BE2C (cell line): Measurements from ENCODE around the gene TEKT3.

Experiments used
- DNase-seq: peaks from one replicate; pipeline ENCODE4 v3.0.0-alpha.2; 2020
- H3K27me3 ChIP-seq: fragments of 250-450 bp; sonication (Bioruptor Pico); 2 replicates; pipeline ENCODE4 v1.5.1; 2020; ENCODE audit warnings: mild to moderate bottlenecking
- H3K36me3 ChIP-seq: fragments of 250-450 bp; sonication (Bioruptor Pico); 2 replicates; pipeline ENCODE4 v1.5.1; 2020; ENCODE audit warnings: mild to moderate bottlenecking
- H3K4me1 ChIP-seq: fragments of 250-450 bp; sonication (Bioruptor Pico); 2 replicates; pipeline ENCODE4 v1.5.1; 2020
- H3K4me3 ChIP-seq: 2 replicates; pipeline ENCODE4 v1.5.1; 2011; ENCODE audit warnings: low read depth, low read length
- H3K9me3 ChIP-seq: fragments of 250-450 bp; sonication (Bioruptor Pico); 2 replicates; pipeline ENCODE4 v1.5.1; 2020
- TF ChIP-seq, protein P1 (sequence below): IDR thresholded peaks from 2 replicates; pipeline ENCODE4 v1.5.1; 2012; ENCODE audit warnings: mild to moderate bottlenecking, low read depth, low read length

The TEKT3 gene

DNA sequence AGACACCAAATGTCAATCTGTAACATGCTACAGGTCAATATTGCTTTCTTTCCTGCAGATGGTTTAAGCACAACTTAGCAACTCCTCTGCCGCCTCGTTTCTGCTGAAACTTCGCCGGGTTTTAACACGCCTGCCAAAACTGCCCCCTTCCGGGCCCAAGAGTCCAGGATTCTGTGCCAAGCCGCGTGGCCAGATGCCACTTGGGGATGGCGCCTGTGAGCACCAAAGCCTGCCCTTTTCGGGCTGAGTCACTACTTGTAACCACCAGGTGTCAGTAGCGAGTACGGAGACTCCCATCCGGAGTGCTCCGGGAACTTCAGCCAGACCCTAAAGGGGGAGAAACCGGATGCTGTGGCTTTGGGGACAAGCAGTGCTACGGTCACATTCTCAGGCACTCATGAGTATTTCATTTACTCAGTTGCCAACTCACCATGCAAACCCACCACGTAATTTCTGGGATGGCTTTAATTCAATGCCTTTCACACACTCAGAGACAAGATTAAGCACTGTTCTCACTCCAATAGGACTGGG is 84.1 kb downstream of the TEKT3 start:
- TF ChIP-seq, protein P1, sequence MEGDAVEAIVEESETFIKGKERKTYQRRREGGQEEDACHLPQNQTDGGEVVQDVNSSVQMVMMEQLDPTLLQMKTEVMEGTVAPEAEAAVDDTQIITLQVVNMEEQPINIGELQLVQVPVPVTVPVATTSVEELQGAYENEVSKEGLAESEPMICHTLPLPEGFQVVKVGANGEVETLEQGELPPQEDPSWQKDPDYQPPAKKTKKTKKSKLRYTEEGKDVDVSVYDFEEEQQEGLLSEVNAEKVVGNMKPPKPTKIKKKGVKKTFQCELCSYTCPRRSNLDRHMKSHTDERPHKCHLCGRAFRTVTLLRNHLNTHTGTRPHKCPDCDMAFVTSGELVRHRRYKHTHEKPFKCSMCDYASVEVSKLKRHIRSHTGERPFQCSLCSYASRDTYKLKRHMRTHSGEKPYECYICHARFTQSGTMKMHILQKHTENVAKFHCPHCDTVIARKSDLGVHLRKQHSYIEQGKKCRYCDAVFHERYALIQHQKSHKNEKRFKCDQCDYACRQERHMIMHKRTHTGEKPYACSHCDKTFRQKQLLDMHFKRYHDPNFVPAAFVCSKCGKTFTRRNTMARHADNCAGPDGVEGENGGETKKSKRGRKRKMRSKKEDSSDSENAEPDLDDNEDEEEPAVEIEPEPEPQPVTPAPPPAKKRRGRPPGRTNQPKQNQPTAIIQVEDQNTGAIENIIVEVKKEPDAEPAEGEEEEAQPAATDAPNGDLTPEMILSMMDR: peak; percentile 79
- no peaks in the 10 kb centered on the region for H3K9me3 ChIP-seq
- H3K27me3 ChIP-seq: no peaks in the 10 kb centered on the region
- H3K36me3 ChIP-seq: no peaks in the 10 kb centered on the region
- DNase-seq: peak; percentile 71
- H3K4me3 ChIP-seq: 0 out of 2 replicates have a peak overlapping the region, but pooled peaks have one; percentile 6
- H3K4me1 ChIP-seq: peaks cover 4% of the 10 kb centered on the region

DNA sequence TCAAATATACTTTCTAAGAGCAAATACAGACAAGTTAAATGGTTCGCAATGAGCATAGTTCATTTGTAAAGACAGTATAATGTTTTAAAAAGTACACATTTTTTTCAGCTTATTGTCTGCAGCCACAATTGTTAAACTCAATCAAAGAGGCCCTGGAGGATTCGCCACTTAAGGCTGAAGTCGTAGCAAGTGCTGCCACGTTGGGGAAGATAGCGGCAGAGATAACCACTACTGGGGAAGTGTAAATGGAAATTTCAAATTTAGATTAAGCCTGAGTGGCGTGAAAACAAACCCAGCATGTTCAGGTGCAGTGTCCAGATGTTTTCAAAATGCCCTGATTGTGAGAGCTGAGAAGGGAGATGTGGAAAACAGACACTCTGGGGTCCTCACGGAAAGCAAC is 84.7 kb downstream of the TEKT3 start:
- H3K4me1 ChIP-seq: peaks cover 4% of the 10 kb centered on the region
- TF ChIP-seq, protein P1: no peak
- DNase-seq: no peak
- no peak overlapping the region for H3K4me3 ChIP-seq
- no peaks in the 10 kb centered on the region for H3K9me3 ChIP-seq
- no peaks in the 10 kb centered on the region for H3K36me3 ChIP-seq
- no peaks in the 10 kb centered on the region for H3K27me3 ChIP-seq

DNA sequence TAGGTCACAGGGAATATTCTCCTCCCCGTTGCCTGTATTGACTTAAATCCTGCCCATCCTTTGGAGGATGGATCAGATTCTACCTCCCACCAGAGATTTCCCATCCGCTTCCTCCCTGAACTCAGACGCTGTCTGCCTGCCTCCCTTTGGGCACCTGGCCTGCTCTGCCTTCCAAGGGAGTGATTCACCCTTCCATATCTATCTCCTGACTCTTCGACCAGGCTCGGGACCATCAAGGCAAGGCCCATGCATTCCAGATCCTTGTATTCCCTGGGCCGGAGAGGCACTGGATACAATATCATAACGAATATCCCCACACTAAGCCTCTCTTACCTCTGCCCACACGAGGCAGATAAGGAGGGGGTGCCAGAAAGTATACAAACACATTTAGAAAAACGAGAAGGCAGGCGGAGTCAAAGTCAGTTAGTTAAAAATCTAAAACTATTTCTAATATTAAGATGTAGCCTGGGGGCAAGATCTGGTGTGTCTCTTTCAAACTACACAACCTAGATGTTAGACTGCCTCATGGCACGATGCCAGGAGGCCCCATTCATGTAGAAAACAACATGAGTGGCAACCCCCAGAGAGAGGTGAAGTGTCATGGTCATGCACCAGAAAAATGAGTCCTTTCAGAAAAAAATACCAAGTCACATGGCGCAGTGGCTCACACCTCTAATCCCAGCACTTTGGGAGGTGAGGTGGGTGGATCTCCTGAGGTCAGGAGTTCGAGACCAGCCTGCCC is 85.5 kb downstream of the TEKT3 start:
- DNase-seq: peak; percentile 25
- H3K9me3 ChIP-seq: no peaks in the 10 kb centered on the region
- no peaks in the 10 kb centered on the region for H3K36me3 ChIP-seq
- peaks cover 4% of the 10 kb centered on the region for H3K4me1 ChIP-seq
- TF ChIP-seq, protein P1: no peak
- no peak overlapping the region for H3K4me3 ChIP-seq
- no peaks in the 10 kb centered on the region for H3K27me3 ChIP-seq
